Immature natural killer cell (primary cell): ENCODE results near the gene ANO5. TPM values are rescaled to one million over a fixed set of nuclear protein-coding genes. Genes with fewer than 3 reads are reported as not detected.

Experiments
- DNase-seq, 3 donors: peaks; one replicate each; pipeline ENCODE4 v3.0.0; 2022; ENCODE audit warnings: mixed read lengths in 1 of 3
- H3K27ac Mint-ChIP-seq, 6 donors: one replicate each; pipeline ENCODE4 v1.8.0; 2020; ENCODE audit warnings: mixed read lengths in 6 of 6, mild to moderate bottlenecking in 5 of 6, inconsistent platforms in 4 of 6, moderate library complexity in 3 of 6
- H3K27me3 Mint-ChIP-seq, 3 donors: one replicate each; pipeline ENCODE4 v1.8.0; 2020 to 2021; ENCODE audit warnings: low read depth in 3 of 3, mild to moderate bottlenecking in 3 of 3, mixed read lengths in 3 of 3, moderate library complexity in 3 of 3, inconsistent platforms in 1 of 3
- H3K36me3 Mint-ChIP-seq, 3 donors: one replicate each; pipeline ENCODE4 v1.8.0; 2020; ENCODE audit warnings: mixed read lengths in 3 of 3, inconsistent platforms in 2 of 3, mild to moderate bottlenecking in 2 of 3
- H3K4me1 Mint-ChIP-seq, 2 donors: one replicate each; pipeline ENCODE4 v1.8.0; 2020; ENCODE audit warnings: inconsistent platforms in 2 of 2, mild to moderate bottlenecking in 2 of 2, mixed read lengths in 2 of 2, moderate library complexity in 1 of 2
- H3K4me3 Mint-ChIP-seq, 5 donors: one replicate each; pipeline ENCODE4 v1.8.0; 2020; ENCODE audit warnings: mild to moderate bottlenecking in 5 of 5, mixed read lengths in 5 of 5, inconsistent platforms in 3 of 5, moderate library complexity in 3 of 5
- H3K9me3 Mint-ChIP-seq, 6 donors: one replicate each; pipeline ENCODE4 v1.8.0; 2020; ENCODE audit warnings: mild to moderate bottlenecking in 6 of 6, mixed read lengths in 6 of 6, inconsistent platforms in 4 of 6, moderate library complexity in 3 of 6
- polyA plus RNA-seq, 3 donors: library from polyadenylated mRNA; unstranded; fragments of 300-500 nt; fragmentation: Illumina TruSeq; gene quantifications; one replicate each; pipeline ENCODE4 v1.2.3, GENCODE V29; 2021

ANO5 gene
- polyA plus RNA-seq, 3 donors from 2014 or later, result 0.07 to 0.09 TPM; not detected in 1

DNA sequence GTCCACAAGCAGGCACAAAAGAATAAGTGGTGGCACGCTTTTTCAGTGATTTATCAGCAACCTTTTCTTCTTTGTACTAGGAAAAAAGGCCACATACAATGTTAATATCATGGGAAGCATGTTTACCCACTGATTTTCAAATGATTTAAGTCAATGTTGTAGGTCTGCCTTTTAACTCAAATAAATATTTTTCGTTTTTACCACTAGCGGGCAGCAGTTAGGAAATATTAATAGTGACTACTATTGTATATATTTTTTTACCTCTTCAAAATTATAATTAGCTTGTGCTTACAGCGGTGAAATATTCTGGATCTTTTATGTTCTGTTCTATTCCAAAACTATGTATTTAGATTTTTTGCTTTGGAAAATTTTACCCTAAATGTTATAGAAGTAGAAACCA is 138.9 kb downstream of the ANO5 start:
- no peak for DNase-seq
- Mint-ChIP-seq H3K27me3 (peaks cover 0 to 6% (median 0%) of the 10 kb centered on the region in 3 donors), H3K9me3 (peaks cover 0 to 2% (median 0%) of the 10 kb centered on the region in 6 donors), H3K36me3 (no peaks in the 10 kb centered on the region), H3K27ac (no peak overlapping the region), H3K4me1 (no peaks in the 10 kb centered on the region), H3K4me3 (no peak overlapping the region)

Other genes starting within 250 kb of the ANO5 start
- not detected for gene SLC17A6, start 145.3 kb downstream of the ANO5 start, polyA plus RNA-seq